AG09309 (cell line): Measurements from ENCODE around the gene ASPRV1.

Experiments
- DNase-seq: peaks from one replicate; pipeline ENCODE4 v3.0.0-alpha.2; 2010; ENCODE audit warnings: low read depth
- H3K4me3 ChIP-seq: 2 replicates; pipeline ENCODE4 v1.5.1; 2011; ENCODE audit warnings: mild to moderate bottlenecking, low read depth, low read length, moderate library complexity; ENCODE audit not compliant: control insufficient read depth
- CTCF ChIP-seq: IDR thresholded peaks from 2 replicates; pipeline ENCODE4 v1.5.1; 2011; ENCODE audit warnings: mild to moderate bottlenecking, low read depth, low read length, inconsistent platforms; ENCODE audit not compliant: insufficient read depth, control insufficient read depth; ENCODE audit errors: missing control alignments

ASPRV1 gene

GRCh38 chr2:69936906-69937305 lies 24.5 kb downstream of the ASPRV1 start:
- no peak for DNase-seq
- TF ChIP-seq CTCF: no peak
- H3K4me3 ChIP-seq: no peak overlapping the region

DNA sequence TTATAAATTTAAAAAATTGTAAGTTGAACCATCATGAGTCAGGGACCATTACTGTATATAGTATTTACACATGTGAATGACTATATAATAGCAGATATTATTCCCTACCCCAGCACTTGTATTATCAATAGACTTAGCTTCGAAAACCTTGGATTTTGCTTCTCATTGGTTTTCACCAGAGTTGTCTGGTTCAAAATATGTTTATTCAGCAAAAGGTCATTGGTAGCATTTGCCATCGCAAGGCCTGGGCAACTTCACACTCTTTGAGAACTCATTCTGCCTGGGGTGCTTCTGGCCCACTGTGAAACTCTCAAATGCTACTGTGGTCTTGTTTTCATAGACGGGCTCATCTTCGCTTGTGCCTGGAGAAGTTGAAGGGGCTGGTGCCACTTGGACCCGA lies 26.4 kb downstream of the ASPRV1 start:
- TF ChIP-seq CTCF: no peak
- H3K4me3 ChIP-seq: no peak overlapping the region
- no peak for DNase-seq

- DNase-seq: no peak
- no peak overlapping the region for H3K4me3 ChIP-seq
- TF ChIP-seq CTCF: no peak
Observed at GRCh38 chr2:69934614-69934908, 26.9 kb downstream of the ASPRV1 start.

DNA sequence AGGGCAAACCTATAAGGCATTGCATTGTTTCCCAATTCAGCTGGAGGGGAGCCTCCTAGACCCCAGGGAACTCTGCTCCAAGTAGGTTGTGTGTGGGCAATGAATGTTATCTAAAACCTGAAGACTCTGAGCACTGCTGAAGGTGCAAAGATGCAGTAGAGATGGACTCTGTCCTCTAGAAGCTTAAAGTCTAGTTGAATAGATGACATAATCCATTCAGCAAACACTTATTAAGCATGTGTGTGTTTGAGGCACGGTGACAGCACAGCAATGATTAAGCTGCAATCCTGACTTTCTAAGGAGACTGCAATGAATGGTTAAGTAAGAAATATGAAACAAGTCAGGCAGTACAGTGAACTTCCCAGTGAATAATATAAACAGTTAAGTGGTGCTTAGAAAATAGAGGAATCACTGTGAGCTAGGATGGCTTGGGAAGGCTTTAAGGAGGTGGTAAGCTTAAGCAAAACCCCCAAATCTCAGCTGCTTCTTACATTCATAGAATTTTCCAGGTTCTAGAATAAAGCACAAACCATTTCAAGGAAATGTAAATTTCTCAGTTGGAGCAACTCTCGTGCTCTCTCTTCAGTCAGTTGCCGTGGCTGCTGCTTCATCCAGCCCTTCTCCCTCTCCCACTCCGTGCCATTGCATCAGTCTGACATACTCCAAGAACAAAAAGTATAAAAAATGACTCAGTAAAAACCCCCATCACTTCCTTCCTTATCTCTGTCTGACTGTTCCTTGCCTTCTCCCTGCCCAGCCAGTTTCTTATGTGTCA lies 27.4 kb downstream of the ASPRV1 start:
- peak; percentile 73 for DNase-seq
- H3K4me3 ChIP-seq: peak overlapping the region; percentile 5
- no peak for TF ChIP-seq CTCF

DNA sequence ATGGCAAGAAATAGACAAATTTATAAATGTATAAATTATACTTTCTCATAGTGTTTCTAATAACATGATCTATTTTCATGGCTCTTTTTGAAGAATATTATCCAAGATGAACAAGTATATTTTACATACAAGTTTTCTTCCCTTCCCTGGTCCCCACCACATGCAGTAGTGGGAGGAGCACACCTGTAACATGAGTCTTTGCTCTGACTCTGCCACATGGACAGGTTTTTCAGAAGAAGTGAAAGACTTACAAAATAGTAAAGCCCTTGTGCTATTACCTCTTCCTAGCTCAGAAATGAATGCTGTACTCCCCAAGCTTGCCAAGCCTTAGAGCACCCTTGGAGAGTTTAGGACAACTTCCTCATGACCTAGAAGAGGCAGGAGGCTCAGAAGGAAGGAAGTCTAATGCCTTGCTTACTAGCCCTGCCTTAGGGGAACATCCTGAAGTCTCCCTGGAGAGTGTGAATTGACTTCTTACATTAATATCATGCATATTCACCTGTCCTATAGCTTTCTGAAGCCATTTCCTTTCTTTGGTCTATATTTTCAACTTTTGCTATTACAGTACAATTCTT lies 28.1 kb downstream of the ASPRV1 start:
- no peak for TF ChIP-seq CTCF
- DNase-seq: no peak
- H3K4me3 ChIP-seq: no peak overlapping the region

- no peak for DNase-seq
- no peak overlapping the region for H3K4me3 ChIP-seq
- no peak for TF ChIP-seq CTCF
Observed at GRCh38 chr2:69932596-69932922, 28.9 kb downstream of the ASPRV1 start.
